Measurements from ENCODE around the gene WDR27.

Gene WDR27

GRCh38 chr6:169409742-169410312 is 292.0 kb downstream of the WDR27 start:
- ATAC-seq, result no peak
- no peak for TF ChIP-seq ISL1 (CRISPR knock-in tag; IDR thresholded peaks at IDR 0.05)
- TF ChIP-seq CSDC2 (CRISPR knock-in tag; IDR thresholded peaks at IDR 0.05), result no peak
- no peak for TF ChIP-seq TSHZ2 (CRISPR knock-in tag; IDR thresholded peaks at IDR 0.05)

GRCh38 chr6:169407325-169407724 is 294.5 kb downstream of the WDR27 start:
- ATAC-seq, result no peak
- TF ChIP-seq CREB5 (CRISPR knock-in tag; IDR thresholded peaks at IDR 0.05; ENCODE audit: low read depth) (no peak), BACH2 (CRISPR knock-in tag; IDR thresholded peaks at IDR 0.05; ENCODE audit: borderline replicate concordance) (no peak), TOX (CRISPR knock-in tag; IDR thresholded peaks at IDR 0.05; ENCODE audit: borderline replicate concordance) (no peak), SNAI2 (CRISPR knock-in tag; IDR thresholded peaks at IDR 0.05) (no peak), ZFP30 (CRISPR knock-in tag; IDR thresholded peaks at IDR 0.05) (no peak), PATZ1 (CRISPR knock-in tag; IDR thresholded peaks at IDR 0.05; ENCODE audit: borderline replicate concordance) (no peak), ZNF8 (CRISPR knock-in tag; IDR thresholded peaks at IDR 0.05) (no peak)
